Ecto neural progenitor cell (in vitro differentiated cells): ENCODE data around the gene CALML4.
"Not testable (repeated sequence)": the region's sequence is repeated elsewhere in the genome, so short reads cannot be mapped to it uniquely, and the experiment has no call there.

Experiments used
- DNase-seq: peaks from one replicate; pipeline ENCODE4 v3.0.0-alpha.2; 2018; ENCODE audit warnings: low spot score

CALML4 gene

DNA sequence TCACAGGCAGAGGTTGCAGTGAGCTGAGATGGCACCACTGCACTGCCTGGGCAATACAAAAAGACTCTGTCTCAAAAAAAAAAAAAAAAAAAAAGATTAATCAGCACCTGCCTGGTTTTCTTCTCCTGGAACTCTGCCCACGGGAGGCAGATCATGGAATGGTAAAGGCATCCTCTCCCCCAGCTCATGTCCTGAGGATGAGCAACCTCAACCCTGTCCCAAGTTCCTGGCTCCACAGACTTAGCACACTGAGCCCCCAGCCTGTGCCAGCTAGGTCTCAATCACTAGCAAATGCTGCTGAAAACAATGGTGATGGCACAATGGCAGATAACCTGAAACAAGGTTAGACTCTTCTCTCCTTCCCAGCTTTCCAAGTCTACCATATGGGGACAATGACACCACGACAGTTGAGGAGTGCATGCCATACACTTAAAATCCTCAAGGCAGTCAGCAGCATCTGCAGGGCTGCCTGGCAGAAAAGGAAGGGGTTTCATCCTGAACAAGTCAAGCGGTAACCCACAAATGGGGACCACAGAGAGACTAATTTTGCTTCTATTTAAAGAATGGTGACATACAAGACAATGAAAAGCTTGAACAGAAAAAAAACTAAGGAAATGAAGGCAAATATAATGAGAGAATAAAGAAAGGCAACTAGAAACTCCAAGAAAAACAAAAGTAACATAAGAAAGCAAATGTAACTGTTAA lies 19.6 kb upstream of the CALML4 start:
- DNase-seq: peak; percentile 36

DNA sequence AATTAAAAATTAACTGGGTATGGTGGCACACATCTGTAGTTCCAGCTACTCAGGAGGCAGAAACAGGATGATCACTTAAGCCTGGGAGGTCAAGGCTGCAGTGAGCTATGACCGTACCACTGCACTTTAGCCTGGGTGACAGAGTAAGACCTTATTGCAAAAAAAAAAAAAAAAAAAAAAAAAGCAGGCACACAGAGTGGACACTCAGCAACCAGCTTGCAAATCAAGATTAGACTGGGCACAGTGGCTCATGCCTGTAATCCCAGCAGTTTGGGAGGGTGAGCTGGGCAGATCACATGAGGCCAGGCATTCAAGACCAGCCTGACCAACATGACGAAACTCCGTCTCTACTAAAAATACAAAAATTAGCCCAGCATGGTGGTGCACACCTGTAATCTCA lies 19.0 kb upstream of the CALML4 start:
- DNase-seq: peak; percentile 11

DNA sequence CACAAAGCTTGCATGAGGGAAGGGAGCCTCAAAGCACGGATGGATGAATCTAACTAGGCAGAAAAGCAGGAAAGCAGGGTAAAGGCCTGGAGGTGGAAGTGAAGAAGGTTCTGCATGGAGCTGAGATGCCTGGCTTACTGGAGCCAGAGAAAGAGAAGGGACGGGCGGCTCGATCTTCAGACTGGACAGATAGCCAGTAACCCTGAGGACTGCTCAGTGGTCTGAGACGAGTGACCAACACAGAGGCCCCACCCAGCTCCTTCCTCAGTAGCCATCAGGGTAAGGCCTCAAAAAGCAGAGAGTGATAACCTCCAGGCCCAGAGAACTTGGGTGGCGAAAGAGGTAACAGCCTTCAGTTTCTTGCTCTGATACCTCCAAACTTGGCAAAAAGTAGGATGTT lies 18.0 kb upstream of the CALML4 start:
- no peak for DNase-seq

DNA sequence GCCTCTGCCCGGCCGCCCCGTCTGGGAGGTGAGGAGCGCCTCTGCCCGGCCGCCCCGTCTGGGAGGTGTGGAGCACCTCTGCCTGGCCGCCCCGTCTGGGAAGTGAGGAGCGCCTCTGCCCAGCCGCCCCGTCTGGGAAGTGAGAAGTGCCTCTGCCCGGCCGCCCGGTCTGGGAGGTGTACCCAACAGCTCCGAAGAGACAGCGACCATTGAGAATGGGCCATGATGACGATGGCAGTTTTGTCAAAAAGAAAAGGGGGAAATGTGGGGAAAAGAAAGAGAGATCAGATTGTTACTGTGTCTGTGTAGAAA lies 17.3 kb upstream of the CALML4 start:
- not testable (repeated sequence) for DNase-seq

DNA sequence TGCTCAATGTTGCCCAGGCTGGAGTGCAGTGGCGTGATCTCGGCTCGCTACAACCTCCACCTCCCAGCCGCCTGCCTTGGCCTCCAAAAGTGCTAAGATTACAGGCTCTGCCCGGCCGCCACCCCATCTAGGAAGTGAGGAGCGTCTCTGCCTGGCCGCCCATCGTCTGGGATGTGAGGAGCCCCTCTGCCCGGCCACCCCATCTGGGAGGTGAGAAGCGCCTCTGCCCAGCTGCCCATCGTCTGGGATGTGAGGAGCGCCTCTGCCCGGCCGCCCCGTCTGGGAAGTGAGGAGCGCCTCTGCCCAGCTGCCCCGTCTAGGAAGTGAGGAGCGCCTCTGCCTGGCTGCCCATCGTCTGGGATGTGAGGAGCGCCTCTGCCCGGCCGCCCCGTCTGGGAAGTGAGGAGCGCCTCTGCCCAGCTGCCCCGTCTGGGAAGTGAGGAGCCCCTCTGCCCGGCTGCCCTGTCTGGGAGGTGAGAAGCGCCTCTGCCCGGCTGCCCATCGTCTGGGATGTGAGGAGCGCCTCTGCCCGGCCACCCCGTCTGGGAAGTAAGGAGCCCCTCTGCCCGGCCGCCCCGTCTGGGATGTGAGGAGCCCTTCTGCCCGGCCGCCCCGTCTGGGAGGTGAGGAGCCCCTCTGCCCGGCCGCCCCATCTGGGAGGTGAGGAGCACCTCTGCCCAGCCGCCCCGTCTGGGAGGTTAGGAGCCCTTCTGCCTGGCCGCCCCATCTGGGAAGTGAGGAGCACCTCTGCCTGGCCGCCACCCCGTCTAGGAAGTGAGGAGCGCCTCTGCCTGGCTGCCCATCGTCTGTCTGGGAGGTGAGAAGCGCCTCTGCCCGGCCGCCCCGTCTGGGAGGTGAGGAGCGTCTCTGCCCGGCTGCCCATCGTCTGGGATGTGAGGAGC lies 16.6 kb upstream of the CALML4 start:
- peak; percentile 17 for DNase-seq

DNA sequence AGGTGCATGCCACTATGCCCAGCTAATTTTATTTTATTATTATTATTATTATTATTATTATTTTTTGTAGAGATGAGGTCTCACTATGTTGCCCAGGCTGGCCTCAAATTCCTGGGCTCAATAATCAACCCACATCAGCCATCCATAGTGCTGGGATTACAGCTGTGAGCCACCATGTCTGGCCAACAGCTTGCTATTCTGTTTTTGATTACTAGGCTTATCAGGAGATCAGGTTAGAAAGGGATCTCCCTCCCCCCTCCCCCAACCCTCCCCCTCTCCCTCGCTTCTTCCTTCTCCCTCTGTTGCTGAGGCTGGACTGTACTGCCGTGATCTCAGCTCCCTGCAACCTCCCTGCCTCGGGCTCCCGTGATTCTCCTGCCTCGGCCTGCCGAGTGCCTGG lies 15.8 kb upstream of the CALML4 start:
- DNase-seq: no peak

DNA sequence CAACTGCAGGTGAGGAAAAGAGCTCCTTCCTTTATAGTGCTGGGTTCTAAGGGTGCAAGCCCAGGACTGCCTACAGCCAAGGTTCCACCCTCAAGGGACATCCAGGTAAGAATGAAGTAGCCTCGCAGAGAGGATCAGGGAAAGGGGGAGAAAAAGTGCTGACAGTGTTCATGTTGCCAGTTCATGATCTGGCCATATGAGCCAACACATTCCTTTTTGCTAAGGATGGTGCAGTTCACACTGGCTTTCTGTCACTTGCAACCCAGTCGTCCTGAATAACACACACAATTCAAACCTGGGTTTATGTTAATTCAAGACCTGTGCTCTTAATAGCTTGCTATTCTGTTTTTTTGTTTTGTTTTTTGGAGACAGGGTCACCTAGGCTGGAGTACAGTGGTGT lies 15.4 kb upstream of the CALML4 start:
- DNase-seq: no peak

DNA sequence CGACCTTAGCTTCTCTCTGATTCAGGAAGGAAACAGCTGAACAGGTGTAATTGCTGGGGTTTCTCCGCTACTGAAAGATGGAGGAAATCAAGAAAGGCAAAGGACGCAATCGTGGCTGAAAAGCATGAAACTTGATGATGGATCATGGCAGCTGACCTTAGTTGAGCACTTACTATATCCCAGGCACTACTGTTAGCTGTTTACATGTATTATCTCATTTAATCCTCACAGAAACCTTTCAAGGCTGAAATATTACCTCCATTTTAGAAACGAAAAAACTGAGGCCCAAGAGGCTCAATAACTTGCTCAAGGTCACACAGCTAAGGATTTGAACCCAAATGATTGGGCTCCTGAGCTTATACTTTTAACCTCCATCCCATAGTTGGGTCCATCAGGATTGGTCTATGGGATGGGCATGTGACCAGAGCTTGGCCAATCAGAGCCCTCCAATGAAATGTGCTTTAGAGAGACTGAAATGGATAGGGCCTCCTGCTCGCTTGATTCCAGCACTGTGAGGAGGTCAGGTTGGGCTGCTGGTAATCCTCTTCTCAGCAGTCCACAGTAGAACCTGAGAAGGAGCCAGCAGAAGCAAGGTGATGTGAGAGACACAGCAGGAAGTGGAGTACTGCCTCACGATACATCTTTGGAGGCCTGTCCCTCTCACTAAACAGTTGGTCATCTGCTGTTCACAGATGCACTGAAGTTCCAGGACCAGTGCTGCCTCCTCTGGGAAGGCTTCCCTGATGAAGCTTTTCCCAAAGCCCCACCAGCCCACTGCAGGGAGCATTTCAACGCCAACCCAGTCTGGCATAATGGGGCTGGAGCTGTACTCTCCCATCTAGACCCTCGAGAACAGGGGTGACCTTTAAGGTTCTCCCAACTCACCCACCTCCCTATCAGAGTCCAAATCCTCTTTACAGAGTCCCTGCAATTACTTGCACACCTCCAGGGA lies 14.0 kb upstream of the CALML4 start:
- DNase-seq: peak; percentile 29

DNA sequence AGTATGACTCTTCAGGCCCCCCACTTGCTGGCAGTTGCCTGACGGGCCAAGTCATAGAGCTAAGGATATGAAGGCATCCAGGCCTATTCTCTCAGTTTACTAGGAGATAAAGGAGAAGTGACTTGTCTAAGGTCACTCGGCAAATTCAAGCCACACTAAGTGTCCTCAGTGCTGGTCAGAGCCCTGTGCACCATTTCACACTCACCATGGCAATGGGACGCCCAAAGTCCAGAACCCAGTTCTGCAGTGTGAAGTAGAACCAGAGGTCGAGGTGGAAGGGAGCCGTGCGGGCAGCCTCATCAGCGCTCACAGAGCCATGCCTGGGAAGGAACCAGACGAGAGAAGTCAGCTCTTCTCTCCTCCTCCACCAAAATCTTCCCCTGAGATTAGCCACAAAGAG lies 13.2 kb upstream of the CALML4 start:
- peak; percentile 24 for DNase-seq

DNA sequence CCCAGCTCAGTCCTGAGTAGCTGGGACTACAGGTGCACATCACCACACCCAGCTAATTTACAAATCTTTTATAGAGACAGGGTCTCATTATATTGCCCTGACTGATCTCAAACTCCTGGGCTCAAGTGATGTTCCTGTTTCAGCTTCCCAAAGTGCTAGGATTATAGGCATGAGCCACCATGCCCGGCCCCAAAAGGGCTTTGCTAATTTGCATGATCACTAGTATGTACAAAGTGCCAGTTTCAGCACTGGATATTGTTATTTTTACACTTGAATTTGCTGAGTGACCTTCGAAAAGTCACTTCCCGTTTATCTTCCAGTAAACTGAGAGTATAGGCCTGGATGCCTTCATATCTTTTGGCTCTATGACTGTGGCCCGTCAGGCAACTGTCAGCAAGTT lies 12.2 kb upstream of the CALML4 start:
- no peak for DNase-seq

DNA sequence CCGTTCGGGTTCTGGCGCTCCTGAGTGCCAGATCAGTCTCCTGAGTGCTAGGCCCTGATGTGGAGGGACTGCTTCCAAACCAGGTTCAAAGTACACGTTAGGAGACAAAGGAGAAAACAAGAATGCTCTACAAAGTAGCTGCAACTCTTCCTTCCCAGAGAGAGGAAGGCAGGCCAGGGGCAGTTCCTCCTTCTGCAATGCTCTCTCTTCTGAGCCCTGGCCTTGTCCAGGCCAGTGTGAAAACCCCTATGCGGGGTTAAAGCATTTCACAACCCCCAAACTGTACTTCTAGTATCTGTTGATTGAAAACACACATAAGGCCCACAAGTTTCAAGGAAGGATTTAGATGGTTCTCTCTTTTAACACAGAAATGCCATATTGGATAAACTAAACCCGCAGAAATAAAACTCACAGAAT lies 9.7 kb upstream of the CALML4 start:
- no peak for DNase-seq

DNA sequence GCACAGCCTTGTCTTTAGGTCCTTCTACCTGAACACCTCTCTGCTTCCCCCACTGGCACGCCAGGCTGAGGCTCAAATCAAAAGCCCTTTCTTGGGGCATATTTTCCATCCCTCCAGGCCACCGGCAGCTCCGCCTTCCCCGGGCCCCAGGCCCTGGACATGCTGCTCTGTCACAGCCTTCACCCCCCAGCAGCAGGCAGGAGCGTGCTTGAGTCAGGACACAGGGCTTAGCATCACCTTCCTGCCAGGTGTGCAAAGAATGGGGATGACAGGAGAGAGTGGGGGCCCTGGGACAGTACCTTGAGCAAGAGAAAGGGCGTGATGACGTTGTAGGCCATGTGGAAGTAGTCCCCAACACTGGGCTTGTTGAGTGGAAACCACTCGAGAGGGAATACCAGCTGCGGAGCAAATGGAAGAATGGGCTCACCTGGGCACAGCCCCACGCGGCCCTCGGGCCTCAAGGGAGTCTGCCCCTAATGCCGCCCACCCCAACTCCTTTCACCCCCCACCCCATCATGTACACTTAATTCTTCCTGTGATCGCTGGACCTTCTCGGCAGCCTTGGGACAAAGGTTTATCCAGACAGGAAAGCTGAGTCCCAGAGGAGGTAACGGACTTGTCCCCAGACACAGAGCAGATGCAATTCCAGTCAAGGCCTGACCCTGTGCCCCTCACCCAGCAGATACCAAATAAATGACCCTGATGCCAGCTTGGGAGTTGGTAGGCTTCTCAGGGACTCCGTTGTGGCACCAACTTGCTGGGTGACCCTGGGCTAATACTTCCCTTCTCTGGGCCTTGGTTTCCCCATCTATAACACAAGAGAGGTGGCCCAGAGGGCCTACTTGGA lies 9.1 kb upstream of the CALML4 start:
- DNase-seq: no peak

DNA sequence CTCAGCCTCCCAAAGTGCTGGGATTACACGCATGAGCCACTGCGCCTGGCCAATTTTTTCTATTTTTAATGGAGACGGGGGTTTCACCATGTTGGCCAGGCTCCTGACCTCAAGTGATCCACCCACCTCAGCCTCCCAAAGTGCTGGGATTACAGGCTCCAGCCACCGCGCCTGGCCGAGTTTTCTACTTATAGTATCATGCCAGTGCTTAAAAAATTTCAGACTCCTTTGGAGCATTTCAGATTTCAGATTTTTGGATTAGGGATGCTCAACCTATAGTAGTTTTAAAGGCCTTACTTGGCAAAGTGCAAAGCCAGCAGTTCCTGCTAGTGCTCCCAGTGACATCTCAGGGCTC lies 8.3 kb upstream of the CALML4 start:
- not testable (repeated sequence) for DNase-seq

DNA sequence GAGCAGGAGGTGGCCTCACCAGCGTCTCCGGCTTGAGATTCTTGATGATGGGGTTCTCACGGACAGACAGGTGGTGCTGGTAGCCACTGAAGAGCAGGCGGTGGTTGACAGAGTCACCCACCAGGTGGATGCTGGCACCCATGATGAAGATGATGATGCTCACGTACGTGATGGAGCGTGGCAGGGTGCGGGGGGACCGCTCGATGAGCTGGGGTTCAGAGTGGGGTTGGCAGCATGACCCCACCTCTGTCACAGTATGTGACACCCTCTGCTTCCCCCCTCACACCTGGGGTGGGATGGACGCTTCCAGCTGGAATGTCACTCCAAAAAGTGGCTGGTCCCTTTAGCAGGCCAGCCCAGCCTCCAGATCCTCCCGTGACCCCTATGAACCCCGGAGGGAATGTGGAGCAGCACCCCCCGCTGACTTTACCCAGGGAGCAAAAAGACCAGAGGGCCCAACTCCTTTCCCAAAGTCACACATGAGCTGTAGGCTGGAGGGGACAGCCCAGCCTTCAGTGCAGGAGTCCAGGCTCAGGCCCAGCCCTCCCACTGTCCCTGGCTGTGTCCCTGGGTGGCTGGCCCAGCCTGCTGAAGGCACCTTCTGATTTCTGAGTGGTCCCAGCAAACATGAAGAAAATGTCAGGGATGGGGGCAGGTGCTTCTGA lies 6.7 kb upstream of the CALML4 start:
- DNase-seq: peak; percentile 34

DNA sequence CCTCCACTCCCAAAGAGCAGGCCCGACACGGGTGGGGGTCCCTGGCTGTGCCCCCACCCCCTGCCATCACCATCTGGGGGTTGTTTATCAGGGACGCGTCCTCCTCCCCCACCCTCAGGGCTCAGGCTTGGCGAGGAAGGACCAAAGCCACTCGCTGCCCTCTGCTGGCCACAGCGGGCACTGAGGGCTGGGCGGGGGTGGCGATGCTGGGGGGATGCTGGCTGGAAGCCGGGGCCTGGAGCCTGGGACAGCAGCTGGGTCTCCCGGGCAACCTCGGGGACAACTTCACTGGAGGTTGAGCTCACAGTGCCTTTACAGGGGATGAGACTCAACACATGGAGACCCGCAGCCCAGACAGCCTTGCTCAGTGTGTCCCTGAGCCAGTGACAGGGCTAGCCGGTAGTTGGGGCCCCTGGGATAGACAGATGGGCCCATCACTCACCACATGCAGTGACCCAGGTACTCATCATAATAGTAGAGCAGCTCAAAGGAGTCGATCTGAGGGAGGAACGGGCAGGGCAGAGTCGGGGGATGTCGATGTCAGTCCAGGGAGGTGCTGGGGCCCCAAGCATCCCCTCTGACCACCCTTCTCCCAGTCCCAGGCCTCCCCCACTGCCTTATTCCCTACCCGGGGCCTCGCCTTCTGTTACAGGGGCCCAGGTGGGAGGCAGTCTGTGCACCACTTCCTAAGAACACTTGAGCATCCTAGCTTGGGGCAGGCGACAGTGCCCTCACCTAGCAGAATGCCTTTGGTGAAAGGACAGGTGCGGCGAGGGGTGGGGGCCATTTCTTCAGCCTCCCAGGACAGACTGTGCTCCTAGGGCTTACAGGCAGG lies 5.9 kb upstream of the CALML4 start:
- peak; percentile 89 for DNase-seq

DNA sequence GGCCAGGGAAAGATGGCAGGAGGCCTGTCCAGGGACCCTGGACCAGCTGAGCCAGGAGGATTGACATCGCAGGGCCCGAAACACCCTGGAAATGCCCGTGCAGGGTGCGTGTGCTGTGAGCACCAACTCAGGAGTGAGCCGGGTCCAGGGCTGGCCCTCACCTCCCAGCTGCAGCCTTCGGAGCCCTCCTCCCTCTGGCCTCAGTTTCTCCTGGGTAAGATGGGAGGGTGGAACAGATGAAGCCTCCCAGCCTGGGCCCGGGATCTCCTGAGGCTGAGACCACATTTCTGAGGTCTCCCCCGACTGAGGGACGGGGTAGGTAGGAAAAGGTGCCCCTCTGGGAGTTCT lies 5.3 kb upstream of the CALML4 start:
- DNase-seq: no peak

DNA sequence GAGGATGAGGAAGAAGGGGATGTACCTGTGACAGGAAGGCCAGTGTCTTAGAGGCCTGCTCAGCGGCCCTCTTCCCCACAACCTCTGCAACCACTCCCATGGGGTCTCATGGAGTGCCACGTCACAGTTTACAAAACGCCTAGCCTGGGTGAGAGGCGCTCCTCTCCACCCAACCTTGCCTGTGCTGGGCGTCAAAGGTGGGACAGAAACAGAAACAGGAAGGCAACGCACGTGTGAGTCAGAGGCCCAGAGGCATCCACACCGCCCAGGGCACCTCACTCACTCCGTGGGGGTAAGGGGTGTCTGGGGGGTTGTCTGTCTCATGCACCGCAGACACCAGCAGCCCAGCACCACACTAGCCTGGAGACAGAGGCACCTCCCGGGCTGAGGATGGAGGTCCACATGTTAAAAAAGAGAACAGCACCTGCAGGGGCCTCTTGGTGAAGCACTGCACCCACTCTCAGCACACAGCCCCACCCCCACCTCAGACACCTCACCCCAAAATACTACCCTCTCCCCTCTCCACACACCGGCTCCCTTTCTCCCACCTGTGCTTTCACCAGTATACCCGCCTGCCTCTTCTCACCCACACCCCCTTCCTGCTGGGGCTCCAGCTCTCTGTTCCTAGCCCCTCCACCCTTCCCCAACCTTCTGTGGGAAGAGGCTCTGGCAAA lies 4.7 kb upstream of the CALML4 start:
- DNase-seq: no peak

DNA sequence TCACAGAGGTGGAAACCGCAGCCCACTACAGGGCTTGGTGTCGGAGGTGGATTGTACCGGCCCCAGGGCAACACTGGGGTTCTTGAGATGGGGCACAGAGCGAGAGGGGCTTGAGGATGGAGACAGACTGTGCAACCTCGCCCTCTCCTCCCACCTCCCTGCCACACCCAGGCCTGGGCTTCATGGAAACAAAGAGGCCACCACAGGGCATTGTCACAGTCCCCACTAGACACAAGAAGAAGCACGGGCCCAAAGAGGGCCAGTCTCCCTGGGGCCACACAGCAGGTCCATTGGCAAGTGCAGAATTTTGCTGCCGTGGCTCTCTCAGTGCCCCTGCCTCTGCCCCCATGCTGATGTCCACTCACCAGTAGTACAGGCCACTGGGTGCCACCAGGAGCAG lies 4.1 kb upstream of the CALML4 start:
- DNase-seq: no peak

DNA sequence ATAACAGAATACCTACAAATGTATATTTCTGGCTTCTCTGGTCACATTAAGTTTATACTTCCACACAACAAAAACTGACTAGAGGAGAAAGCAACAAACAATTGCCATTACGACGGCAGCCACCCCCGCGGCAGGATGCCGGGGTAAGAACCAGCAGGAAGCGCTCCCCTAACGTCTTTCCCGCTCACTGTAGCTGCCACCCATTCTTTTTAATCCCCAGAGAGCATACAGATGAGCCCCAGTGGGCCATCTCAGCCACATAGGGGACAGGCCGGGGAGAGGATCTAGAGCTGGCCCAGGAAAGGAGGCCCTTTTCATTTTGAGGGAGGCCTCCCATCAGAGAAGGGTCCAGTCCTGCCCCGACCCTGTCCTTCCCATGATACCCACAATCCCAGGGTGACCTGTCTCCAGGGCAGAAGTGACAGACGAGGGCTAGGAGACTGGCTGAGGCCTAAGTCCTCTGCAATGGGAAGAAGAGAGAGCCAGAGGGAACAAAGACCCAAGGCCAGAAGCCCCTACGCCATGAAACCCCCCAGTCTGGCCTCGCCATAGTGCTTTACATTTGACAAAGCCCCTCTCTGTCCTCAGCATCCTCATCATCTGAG lies 3.6 kb upstream of the CALML4 start:
- no peak for DNase-seq
